Measurements from ENCODE around the gene TNFRSF13B. TPM values are rescaled to one million over a fixed set of nuclear protein-coding genes. Genes with fewer than 3 reads are reported as not detected.
"Not testable (repeated sequence)": the region's sequence is repeated elsewhere in the genome, so short reads cannot be mapped to it uniquely, and the experiment has no call there.

The TNFRSF13B gene
- total RNA-seq, 4 donors from 2014 or later, result not detected

- no peak for DNase-seq
- peaks cover 0 to 5% of the 10 kb centered on the region in 2 donors for H3K4me1 ChIP-seq
Measured at GRCh38 chr17:16972346-16972745, 428 bp upstream of the TNFRSF13B start.

GRCh38 chr17:16969931-16970906 is 1.7 kb downstream of the TNFRSF13B start:
- no peaks in the 10 kb centered on the region for H3K36me3 ChIP-seq
- peaks cover 0 to 5% of the 10 kb centered on the region in 2 donors for H3K4me1 ChIP-seq
- intact Hi-C loops (cut with DNase I), result no loop called here
- no peak overlapping the region for H3K27ac ChIP-seq
- TF ChIP-seq CTCF (IDR thresholded peaks at IDR 0.05) (no peak), POLR2A (IDR thresholded peaks at IDR 0.05) (no peak)
- 71 to 79% methylated on average over 10 to 13 of the region's 13 CpGs for WGBS, 2 donors
- H3K9me3 ChIP-seq, result no peaks in the 10 kb centered on the region
- H3K27me3 ChIP-seq, result no peaks in the 10 kb centered on the region
- peak; percentile 76 for DNase-seq
- no peak overlapping the region for H3K4me3 ChIP-seq (replicated peaks in 1 of 3)

More at GRCh38 chr17:16972346-16972745, 428 bp upstream of the TNFRSF13B start:
- intact Hi-C loops (cut with DNase I), result no loop called here
- no peak overlapping the region for H3K4me3 ChIP-seq (replicated peaks in 1 of 3)
- H3K27me3 ChIP-seq, result no peaks in the 10 kb centered on the region
- no peak overlapping the region for H3K27ac ChIP-seq
- TF ChIP-seq CTCF (IDR thresholded peaks at IDR 0.05), result no peak
- TF ChIP-seq POLR2A (IDR thresholded peaks at IDR 0.05), result no peak
- H3K36me3 ChIP-seq, result no peaks in the 10 kb centered on the region
- WGBS, 2 donors, result 96 to 97% methylated on average over 6 of the region's 6 CpGs
- no peaks in the 10 kb centered on the region for H3K9me3 ChIP-seq

GRCh38 chr17:16968786-16969185 is 3.1 kb downstream of the TNFRSF13B start:
- WGBS, 2 donors, result 86 to 90% methylated on average over 1 of the region's 1 CpG
- Histone ChIP-seq H3K27me3 (no peaks in the 10 kb centered on the region), H3K4me1 (peaks cover 0 to 5% of the 10 kb centered on the region in 2 donors), H3K9me3 (no peaks in the 10 kb centered on the region), H3K27ac (no peak overlapping the region), H3K36me3 (no peaks in the 10 kb centered on the region), H3K4me3 (replicated peaks in 1 of 3) (no peak overlapping the region)
- intact Hi-C loops (cut with DNase I), result no loop called here
- TF ChIP-seq POLR2A (IDR thresholded peaks at IDR 0.05), result no peak
- DNase-seq, result no peak

GRCh38 chr17:16962804-16963203 is 9.1 kb downstream of the TNFRSF13B start:
- no peaks in the 10 kb centered on the region for H3K9me3 ChIP-seq
- H3K4me3 ChIP-seq (replicated peaks in 1 of 3), result no peak overlapping the region
- TF ChIP-seq POLR2A (IDR thresholded peaks at IDR 0.05) (no peak), CTCF (IDR thresholded peaks at IDR 0.05) (no peak)
- 71 to 80% methylated on average over 7 of the region's 7 CpGs for WGBS, 2 donors
- DNase-seq, result no peak
- no peaks in the 10 kb centered on the region for H3K36me3 ChIP-seq
- H3K4me1 ChIP-seq, result no peaks in the 10 kb centered on the region
- H3K27ac ChIP-seq, result no peak overlapping the region
- intact Hi-C loops (cut with DNase I), result no loop called here
- H3K27me3 ChIP-seq, result no peaks in the 10 kb centered on the region

- no peaks in the 10 kb centered on the region for H3K4me1 ChIP-seq
- no peak overlapping the region for H3K4me3 ChIP-seq (replicated peaks in 1 of 3)
- no peak overlapping the region for H3K27ac ChIP-seq
- H3K27me3 ChIP-seq, result no peaks in the 10 kb centered on the region
- no peak for DNase-seq
- no peaks in the 10 kb centered on the region for H3K36me3 ChIP-seq
- no peaks in the 10 kb centered on the region for H3K9me3 ChIP-seq
- TF ChIP-seq CTCF (IDR thresholded peaks at IDR 0.05) (no peak), POLR2A (IDR thresholded peaks at IDR 0.05) (no peak)
- intact Hi-C loops (cut with DNase I), result no loop called here
- WGBS, 2 donors, result 72 to 78% methylated on average over 3 of the region's 3 CpGs
Measured at GRCh38 chr17:16961792-16962191, 10.1 kb downstream of the TNFRSF13B start.

GRCh38 chr17:16961022-16961421 is 10.9 kb downstream of the TNFRSF13B start:
- H3K36me3 ChIP-seq; H3K9me3 ChIP-seq; H3K27me3 ChIP-seq; DNase-seq; intact Hi-C loops (cut with DNase I); H3K4me1 ChIP-seq; H3K4me3 ChIP-seq (replicated peaks in 1 of 3); H3K27ac ChIP-seq: not testable (repeated sequence)
- WGBS, 2 donors, result 80 to 85% methylated on average over 2 of the region's 2 CpGs

- H3K36me3 ChIP-seq; intact Hi-C loops (cut with DNase I); H3K27ac ChIP-seq; H3K4me3 ChIP-seq (replicated peaks in 1 of 3); H3K9me3 ChIP-seq; H3K27me3 ChIP-seq; DNase-seq; H3K4me1 ChIP-seq: not testable (repeated sequence)
- 50 to 72% methylated on average over 6 of the region's 6 CpGs for WGBS, 2 donors
Measured at GRCh38 chr17:16955011-16955410, 16.9 kb downstream of the TNFRSF13B start.
